SKM-1 treated with dmso at 0.1 percent for 144 hours (cell line): ENCODE data around the gene DENND4A.
"Not testable (repeated sequence)": the region's sequence is repeated elsewhere in the genome, so short reads cannot be mapped to it uniquely, and the experiment has no call there.

ENCODE experiments used
- DNase-seq: peaks from one replicate; lab custom pipeline; 2025; ENCODE audit not compliant: unreplicated experiment; lab: John Stamatoyannopoulos, UW

DENND4A gene

DNA sequence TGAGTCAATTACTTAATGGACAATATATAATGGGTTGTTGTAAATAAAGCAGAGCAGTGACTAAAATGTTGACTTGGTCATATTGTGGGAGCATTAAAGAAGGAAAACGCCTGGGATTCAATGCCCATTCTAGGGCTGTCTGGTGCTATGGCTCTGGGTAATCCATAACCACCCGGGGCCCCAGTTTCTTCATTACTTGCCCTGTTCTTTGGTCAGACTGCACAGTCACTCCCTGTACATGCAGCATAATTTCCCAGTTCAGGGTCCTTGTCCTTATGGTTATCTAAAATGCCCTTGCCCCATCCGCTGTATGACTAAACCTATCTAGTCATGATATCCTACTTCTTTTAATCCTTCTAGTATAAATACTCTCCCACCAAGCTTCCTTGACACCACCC is 27.5 kb upstream of the DENND4A start:
- DNase-seq: no peak

DNA sequence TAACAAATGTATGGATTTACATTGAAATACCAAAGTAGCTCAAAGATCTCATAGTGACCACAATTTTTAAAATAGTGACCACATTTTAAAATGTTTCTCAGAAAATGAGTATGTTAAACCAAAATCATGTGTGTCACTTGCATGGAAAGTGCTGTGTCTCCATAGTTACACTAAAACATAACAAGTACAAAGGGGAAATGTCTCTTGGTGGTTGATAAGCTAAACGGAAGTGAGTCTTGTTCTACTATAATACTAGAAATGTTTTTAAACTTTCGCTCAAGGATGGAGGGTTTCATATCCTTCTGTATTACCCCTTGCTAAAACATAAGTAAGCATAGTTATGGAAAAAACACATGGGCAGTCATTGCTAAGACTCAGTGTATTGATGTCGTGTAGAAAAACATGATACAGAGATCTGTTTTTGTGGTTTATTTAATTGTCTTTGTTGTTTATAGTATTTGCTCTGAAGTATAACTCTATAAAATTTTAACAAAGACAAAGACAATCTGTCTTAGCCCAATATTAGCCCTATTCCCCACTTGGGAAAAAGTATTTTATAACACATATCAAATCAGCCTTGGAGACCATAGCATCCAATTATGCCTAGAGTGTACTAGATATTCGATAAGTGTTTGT is 27.0 kb upstream of the DENND4A start:
- peak; percentile 86 for DNase-seq

DNA sequence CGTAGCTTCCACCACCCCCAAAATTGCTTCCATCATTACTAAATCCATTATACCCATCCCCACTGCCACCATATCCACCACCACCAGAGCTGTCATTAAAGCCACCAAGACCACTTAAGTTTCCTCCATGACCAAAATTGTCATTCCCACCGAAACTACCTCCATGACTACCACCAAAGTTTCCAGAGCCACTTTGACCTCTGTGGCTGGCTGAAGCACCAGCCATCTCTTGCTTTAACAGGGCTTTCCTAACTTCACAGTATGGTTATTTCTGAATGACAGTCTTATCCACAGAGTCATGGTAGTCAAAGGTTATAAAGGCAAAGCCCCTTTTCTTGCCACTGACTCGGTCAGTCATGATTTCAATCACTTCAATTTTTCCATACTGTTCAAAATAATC is 24.3 kb upstream of the DENND4A start:
- no peak for DNase-seq

DNA sequence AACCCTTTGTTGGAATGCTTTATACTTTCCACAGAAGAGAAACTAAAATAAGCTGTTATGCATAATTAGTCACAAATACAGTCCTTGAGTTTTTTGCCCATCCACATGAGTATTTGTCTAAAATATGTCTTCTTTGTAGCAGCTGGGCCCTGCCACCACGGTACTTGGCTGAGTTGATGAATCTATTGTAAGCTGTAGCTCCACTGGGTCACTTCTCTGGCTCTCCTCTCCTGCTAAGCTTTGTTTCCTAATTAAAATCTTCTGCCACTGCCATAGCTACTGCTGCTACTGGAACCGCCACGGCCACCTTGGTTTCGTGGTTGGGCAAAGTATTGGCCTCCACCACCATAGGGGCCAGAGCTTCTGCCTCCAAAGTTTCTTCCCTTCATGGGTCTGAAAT is 23.9 kb upstream of the DENND4A start:
- not testable (repeated sequence) for DNase-seq

DNA sequence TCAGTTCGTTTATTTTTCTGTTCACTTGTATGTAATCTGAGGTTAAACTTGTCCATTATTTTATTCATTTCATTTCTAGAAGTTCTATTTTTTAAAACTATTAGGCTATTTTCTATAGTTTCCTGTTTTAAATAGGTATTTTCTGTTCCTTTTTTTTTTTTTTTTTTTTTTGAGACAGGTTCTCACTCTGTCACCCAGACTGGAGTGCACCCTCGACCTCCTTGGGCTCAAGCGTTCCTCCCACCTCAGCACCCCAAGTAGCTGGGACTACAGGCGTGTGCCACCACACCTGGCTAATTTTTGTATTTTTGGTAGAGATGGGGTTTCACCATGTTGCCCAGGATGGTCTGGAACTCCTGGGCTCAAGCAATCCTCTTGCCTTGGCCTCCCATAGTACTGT is 22.2 kb upstream of the DENND4A start:
- not testable (repeated sequence) for DNase-seq

DNA sequence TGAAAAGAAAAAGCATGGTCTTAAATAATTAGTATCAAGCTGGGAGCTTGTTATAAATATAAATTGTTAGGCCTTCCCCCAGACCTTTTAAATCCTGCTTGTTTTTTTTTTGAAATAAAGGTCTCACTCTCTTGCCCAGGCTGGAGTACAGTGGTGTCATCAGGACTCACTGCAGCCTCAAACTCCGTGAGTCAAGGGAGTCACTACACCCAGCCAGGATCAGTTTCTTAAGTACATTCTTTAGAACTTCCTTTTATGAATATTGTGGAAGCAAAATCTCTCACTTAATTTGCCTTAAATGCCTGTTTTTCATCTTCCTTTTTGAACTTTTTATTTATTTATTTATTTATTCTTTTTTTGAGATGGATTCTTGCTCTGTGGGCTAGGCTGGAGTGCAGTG is 20.8 kb upstream of the DENND4A start:
- no peak for DNase-seq

DNA sequence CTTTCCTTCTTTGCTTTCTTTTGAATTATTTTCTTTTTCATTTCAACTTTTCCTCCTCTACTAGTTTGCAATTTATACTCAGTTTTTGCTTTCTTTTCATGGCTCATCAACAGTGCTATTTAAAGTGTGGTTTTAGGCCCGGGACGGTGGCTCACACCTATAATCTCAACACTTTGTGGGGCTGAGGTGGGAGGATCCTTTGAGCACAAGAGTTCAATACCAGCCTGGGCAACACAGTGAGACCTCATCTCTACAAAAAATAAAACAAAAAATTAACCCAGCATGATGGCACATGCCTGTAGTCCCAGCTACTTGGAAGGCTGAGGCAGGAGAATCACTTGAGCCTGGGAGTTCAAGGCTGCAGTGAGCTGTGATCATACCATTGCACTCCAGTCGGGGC is 20.4 kb upstream of the DENND4A start:
- DNase-seq: no peak

DNA sequence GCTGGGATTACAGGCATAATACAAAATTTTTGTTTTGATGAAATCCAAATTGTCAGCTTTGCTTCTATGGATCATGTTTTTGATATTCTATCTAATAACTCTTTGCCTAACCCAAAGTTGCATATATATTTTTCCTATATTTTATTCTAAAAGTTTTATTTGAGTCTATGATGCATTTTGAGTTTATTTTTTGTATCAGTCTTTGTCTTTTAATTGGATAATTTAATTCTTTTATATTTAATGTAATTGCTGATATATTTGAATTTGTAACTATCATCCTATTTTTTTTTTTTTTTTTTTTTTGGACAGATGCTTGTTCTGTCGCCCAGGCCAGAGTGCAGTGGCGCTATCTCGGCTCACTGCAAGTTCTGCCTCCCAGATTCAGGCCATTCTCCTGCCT is 19.7 kb upstream of the DENND4A start:
- no peak for DNase-seq

DNA sequence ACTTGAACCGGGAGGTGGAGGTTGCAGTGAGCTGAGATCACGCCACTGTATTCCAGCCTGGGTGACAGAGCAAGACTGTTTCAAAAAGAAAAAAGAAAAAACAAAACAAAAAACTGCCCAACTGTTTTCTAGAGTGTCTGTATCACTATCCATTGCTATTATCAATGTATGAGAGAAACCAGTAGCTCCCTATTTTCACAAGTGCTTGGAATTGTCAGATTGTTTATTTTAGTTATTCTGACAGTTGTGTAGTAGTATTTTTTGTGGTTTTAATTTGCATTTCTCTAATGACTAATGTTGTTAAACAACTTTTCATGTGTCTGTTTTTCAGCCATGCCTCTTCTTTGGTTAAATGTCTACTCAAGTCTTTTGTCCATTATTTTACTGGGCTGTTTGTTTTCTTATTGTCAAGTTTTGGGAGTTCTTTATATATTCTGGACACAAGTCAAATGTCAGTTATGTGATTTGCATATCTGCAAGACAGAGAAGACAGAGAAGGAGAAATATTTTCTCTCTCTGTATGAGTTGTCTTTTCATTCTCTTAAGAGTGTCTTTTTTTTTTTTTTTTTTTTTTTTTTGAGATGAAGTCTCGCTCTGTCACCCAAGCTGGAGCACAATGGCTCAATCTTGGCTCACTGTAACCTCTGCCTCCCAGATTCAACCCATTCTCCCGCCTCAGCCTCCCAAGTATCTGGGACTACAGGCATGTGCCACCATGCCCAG is 19.1 kb upstream of the DENND4A start:
- DNase-seq: not testable (repeated sequence)

DNA sequence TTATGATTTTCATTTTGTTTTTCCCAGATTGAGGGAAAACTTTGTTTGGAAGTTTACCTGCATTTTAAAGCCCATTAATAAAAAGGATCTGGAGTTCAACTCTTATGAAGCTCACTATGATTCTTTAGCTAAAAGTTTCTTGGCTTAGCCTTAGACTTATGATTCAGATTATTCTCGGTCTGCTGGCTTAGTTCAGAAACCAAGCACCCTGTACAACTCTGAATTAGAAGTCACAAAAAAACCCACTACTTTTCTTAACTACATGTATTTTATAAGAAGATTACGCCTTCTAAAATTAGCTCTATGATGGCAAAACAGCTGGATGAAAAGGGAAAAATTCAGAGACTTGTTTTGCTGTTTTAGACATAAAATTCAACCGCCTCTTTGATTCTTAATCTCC is 14.3 kb upstream of the DENND4A start:
- no peak for DNase-seq

DNA sequence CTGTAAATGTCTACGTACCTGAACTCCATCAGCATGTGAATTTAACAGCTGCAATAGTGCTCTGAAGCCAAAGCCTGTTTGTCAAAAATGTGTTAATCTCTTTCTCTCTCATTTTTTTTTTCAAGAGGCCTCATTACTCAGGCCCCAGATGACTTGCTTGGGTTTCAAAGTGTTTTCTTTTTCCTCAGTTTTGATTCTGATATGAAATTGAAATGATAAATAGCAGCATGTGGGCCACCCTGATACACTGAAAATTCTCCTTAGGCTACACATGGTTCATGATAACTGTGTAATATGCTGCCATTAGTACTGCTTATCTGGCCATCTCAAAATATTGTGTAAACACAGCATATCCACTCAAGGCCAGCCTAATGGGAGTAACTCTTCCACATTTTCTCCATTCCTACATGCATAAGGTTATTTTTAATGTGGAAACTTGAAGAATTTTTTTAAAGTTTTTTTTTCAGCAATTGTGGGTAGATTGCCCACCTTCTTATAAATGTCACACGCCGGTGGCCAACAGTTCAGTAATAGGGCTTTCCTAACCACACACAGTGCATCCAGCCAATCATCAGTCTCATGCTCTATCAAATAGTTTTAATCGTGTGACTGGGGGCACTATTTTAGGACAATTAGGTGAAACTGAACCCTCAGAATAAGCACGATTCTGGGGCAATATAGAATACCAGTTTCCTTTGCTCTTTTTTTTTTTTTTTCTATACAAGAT is 13.1 kb upstream of the DENND4A start:
- DNase-seq: peak; percentile 51

DNA sequence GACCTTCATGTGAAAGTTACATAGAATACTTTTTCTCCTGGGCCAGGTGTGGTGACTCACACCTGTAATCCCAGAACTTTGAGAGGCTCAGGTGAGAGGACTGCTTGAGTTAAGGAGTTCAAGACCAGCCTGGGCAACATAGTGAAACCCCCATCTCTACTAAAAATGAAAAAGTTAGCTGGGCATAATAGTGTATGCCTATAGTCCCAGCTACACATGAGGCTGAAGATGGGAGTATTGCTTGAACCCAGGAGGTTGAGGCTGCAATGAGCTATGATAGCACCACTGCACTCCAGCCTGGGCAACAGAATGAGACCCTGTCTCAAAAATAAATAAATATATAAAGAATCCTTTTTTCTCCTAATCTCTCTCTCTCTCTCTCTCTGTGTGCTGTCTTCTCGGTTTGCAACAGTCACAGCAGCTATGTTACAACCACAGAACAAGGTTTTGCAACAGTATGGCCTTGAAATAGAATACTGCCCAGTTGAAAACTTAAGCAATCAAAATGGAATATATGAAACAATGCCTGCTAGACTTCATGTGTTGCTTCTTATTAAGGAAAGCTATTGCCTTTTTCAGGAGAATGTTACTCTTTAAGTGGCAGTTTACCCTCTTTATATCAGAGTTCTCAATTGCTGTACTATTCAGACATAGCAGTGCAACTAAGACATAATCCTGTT is 12.3 kb upstream of the DENND4A start:
- DNase-seq: peak; percentile 93

DNA sequence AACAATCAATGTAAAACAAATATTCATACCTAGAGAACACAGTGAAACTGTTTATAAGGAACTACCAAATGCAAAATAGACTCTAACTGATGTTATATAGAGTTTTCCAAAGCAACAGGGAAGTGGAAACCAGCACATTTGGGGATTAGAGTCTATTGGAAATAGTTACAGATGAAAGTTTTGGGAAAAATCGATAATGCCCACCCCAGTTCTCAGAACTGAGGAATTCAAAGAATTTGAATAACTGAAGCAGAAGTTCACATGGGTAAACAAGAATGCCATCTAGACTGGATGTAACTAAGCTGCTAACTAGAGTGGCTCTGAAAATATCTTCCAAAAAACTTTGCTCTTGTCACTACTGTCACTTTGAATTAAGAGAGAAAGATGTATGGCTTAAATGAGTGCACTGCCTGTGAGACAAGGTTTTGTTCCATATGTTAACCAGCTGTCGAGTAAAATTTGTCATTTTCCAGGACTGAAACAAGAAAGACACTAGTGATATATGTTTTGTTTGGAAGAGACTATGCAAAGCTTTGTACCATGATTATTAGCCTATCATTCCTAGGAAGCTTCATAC is 9.2 kb upstream of the DENND4A start:
- DNase-seq: no peak

DNA sequence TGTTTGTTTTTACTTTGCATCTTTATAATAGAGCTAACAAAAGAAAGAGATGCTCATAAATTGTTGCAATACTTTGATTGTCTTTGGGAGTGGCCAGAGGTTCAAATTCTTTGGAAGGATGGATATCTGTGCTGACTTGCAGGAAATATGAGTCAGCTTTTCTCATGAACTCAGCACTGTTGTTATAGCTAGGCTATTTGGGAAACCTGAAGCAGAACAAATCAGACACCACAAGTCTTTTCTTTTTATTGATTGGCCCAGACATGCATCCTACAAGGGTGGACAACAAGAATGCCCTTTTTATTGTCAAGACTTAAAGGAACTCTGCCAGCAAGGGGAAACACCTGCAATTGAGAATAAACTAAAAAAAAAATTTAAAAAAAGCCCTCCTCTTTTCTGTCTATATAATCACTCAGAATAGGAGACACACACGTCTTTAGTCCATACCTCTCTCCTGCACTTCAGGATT is 4.6 kb upstream of the DENND4A start:
- DNase-seq: no peak

DNA sequence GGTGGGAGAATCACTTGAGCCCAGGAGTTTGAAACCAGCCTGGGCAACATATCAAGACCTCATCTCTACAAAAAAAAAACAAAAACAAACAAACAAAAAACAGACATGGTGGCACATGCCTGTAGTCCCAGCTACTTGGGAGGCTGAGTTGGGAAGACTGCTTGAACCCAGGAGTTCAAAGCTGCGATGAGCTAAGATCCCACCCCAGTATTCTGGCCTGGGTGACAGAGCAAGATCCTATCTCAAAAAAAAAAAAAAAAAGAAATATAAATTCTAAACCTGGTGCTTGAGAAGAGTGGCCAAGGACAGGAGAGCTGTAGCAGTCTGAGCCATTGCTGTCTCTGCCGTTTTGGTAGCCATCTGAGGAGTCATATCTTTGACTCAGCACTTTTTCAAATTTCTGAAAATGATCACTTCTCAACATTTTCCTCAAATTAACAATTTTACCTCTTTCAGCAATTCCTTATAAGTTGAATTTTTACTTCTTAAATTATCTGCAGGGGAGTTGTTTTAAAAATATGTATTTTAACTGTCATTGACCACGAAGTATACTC is 3.6 kb upstream of the DENND4A start:
- DNase-seq: no peak

DNA sequence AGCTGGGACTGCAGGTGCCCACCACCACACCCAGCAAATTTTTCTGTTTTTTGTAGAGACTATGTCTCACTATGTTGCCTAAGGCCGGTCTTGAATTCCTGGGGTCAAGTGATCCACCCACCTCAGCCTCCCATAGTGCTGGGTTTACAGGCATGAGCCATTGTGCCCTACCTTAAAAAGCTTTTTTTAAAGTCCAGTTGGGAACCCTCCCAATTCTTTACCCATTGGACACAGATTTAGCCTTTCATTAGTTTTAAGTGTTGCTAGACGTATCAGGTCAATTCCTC is 1.7 kb upstream of the DENND4A start:
- no peak for DNase-seq

DNA sequence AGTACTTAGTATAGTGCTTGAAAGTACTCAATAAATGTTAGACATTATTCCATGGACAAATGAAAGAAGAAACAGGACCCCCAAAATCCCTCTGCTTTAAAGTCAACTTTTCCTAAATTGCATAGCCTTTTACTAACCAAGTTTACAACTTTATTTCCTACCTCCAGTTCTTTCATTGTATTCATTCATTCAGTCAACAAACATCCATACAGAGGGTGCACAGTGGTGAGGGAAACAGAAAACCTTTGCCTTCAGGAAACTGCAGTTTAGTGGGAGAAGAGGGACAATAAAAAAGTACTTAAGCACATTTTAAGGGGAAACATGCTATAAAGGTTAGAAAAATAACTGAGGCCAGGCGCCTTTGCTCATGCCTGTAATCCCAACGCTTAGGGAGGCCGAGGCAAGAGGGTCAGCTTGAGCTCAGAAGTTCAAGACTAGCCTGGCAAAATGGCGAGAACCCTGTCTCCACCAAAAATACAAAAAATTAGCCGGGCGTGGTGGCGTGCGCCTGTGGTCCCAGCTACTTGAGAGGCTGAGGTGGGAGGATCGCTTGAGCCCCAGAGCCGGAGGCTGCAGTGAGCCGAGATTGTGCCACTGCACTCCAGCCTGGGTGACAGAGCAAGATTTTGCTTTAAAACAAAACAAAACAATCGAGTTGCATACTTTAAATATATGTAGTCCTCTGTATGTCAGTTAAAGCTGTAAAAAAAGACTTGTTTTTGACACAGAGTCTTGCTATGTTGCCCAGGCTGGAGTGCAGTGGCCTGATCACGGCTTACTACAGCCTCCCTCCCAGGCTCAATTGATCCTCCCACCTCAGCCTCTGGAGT is 1.1 kb upstream of the DENND4A start:
- DNase-seq: no peak

DNA sequence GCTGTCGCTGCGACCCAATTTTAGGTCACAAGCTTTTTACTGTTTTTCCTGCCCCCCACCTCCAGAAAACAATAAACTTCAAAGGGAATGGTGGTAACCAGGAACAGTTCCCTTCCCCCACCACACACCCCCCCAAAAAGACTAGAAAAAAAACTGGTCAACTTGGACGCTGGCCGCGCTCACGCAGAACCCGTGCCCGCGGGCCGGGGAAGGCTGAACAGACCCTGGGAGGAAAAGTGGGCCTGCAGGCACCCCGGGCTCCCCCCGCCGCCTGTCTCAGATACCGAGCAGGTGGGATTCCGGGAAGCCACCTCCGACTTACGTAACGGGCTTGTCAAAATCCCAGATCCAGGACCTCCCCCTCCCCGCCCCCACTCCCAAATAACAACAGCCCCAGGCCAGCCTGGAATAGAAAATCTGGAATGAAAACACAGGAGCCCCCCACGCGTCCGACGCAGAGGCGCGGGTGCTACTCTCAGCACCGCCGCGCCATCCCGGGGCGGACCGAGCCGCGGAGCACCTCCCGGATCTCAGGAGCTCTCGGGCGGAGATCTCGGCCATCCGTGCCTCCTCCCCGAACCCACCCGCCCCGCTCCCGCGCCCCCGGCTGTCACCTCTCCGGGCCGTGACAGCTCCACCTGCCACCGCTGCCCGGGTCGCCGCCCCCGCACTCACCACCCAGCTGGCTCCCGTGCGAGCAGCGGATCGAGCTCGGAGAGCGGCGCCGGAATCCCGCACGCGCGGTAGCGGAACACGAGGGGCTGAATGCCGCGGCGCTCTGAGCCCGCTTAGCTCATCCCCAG is 557 bp downstream of the DENND4A start:
- DNase-seq: no peak

DNA sequence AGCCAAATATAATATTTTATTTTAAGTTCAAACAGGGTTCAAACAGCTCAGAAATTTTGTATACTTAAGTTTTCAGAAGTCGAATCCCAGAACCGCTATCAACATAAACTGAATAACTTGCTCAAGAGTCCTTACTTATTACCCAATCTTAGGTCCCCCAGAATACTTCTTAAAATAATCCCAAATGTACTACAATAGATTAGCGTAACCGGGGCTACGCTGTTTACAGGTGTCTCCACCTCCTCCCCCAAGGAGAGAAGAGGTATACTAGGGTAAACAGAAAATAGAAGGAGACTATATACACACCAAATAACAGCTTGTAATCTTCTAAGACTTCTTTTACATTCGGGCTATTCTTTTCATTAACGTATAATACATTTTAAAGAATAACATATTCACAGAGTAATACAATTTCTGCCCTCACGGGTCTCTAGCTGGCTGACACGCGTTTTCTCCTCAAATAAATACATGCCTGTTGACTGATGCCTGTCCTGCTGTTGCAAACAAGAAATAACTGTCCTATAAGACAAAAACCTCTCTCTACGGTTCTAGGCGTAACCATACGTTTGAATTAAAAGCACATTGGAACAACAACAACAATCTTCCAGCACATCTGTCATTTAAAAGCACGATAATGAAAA is 1.3 kb downstream of the DENND4A start:
- peak; percentile 14 for DNase-seq
